GM23338 (cell line): ENCODE measurements around the gene HSD11B1L. TPM values are rescaled to one million over a fixed set of nuclear protein-coding genes. Genes with fewer than 3 reads are reported as not detected.
A peak's percentile ranks its signal among the peaks of the same experiment; 100 is the strongest.

ENCODE experiments used
- ATAC-seq: fragments of 200-7000 bp; cut with Tn5 transposase; 3 replicates; pipeline ENCODE4 v1.9.1; 2020
- DNase-seq: peaks from one replicate; pipeline ENCODE4 v3.0.0-alpha.2; 2015; ENCODE audit warnings: low spot score
- H2AFZ ChIP-seq: fragments of 200-600 bp; sonication (generic); 2 replicates; pipeline ENCODE4 v1.8.0; 2016; ENCODE audit warnings: antibody characterized with exemption, mild to moderate bottlenecking, moderate library complexity
- H3F3A ChIP-seq: fragments of 200-600 bp; sonication (generic); replicated peaks from 2 replicates; pipeline ENCODE4 v1.8.0; 2017; ENCODE audit warnings: antibody characterized with exemption, mixed run types, low read depth
- H3K27ac ChIP-seq: fragments of 200-600 bp; sonication (generic); 2 replicates; pipeline ENCODE4 v1.6.1; 2016; ENCODE audit warnings: low read depth
- H3K27me3 ChIP-seq: fragments of 200-600 bp; sonication (generic); 2 replicates; pipeline ENCODE4 v1.8.0; 2016; ENCODE audit warnings: mild to moderate bottlenecking, mixed run types, moderate library complexity; ENCODE audit not compliant: insufficient read depth
- H3K36me3 ChIP-seq: fragments of 200-600 bp; sonication (generic); 2 replicates; pipeline ENCODE4 v1.8.0; 2016; ENCODE audit warnings: mild to moderate bottlenecking; ENCODE audit not compliant: insufficient read depth
- H3K4me1 ChIP-seq: fragments of 200-600 bp; sonication (generic); 2 replicates; pipeline ENCODE4 v1.8.0; 2016; ENCODE audit warnings: mild to moderate bottlenecking, moderate library complexity; ENCODE audit not compliant: insufficient read depth
- H3K4me2 ChIP-seq: fragments of 200-600 bp; sonication (generic); 2 replicates; pipeline ENCODE4 v1.7.1; 2017; ENCODE audit warnings: mixed run types
- H3K4me3 ChIP-seq: fragments of 200-600 bp; sonication (generic); 2 replicates; pipeline ENCODE4 v1.6.1; 2016; ENCODE audit warnings: mixed run types
- H3K79me2 ChIP-seq: fragments of 200-600 bp; sonication (generic); replicated peaks from 2 replicates; pipeline ENCODE4 v1.8.0; 2017; ENCODE audit warnings: mild to moderate bottlenecking; ENCODE audit not compliant: insufficient read depth
- H3K9me2 ChIP-seq: fragments of 200-600 bp; sonication (generic); 2 replicates; pipeline ENCODE4 v1.8.0; 2017; ENCODE audit not compliant: insufficient read depth
- H4K20me1 ChIP-seq: fragments of 200-600 bp; sonication (generic); replicated peaks from 2 replicates; pipeline ENCODE4 v1.8.0; 2017; ENCODE audit warnings: mild to moderate bottlenecking; ENCODE audit not compliant: insufficient read depth
- H3K27ac Mint-ChIP-seq: 2 replicates; pipeline ENCODE4 v1.8.0; 2020; ENCODE audit warnings: inconsistent platforms, mild to moderate bottlenecking, moderate library complexity, mixed read lengths
- H3K27me3 Mint-ChIP-seq: 3 replicates; pipeline ENCODE4 v1.8.0; 2022; ENCODE audit warnings: low read depth, mild to moderate bottlenecking, moderate library complexity, mixed read lengths, inconsistent platforms; ENCODE audit not compliant: insufficient read depth, poor library complexity
- H3K36me3 Mint-ChIP-seq: 3 replicates; pipeline ENCODE4 v1.8.0; 2021; ENCODE audit warnings: low read depth, mild to moderate bottlenecking, inconsistent platforms, moderate library complexity, mixed read lengths
- H3K4me1 Mint-ChIP-seq: 3 replicates; pipeline ENCODE4 v1.8.0; 2020; ENCODE audit warnings: mild to moderate bottlenecking, inconsistent platforms, mixed read lengths
- H3K4me3 Mint-ChIP-seq: 3 replicates; pipeline ENCODE4 v1.8.0; 2021; ENCODE audit warnings: moderate library complexity, mild to moderate bottlenecking, inconsistent platforms, mixed read lengths
- H3K9me3 Mint-ChIP-seq: 3 replicates; pipeline ENCODE4 v1.8.0; 2020; ENCODE audit warnings: moderate library complexity, mild to moderate bottlenecking, inconsistent platforms, mixed read lengths
- CREB1 ChIP-seq: fragments of 250-450 bp; sonication (Bioruptor Pico); IDR thresholded peaks from 2 replicates; pipeline ENCODE4 v1.5.0; 2020; ENCODE audit warnings: low read depth, mild to moderate bottlenecking, moderate library complexity
- CTCF ChIP-seq, 2 experiments: fragments of 200-600 bp in 1 of 2; sonication (generic) in 1 of 2; conservative IDR thresholded peaks; 2 replicates each; pipeline versions ENCODE4 v1.5.1 to v1.6.1; 2016 to 2017; ENCODE audit warnings: antibody characterized with exemption in 2 of 2, low read depth in 2 of 2, mild to moderate bottlenecking in 2 of 2, moderate library complexity in 1 of 2
- EZH2 ChIP-seq: fragments of 200-600 bp; sonication (generic); IDR thresholded peaks from one replicate; pipeline ENCODE4 v1.8.0; 2017; ENCODE audit warnings: antibody characterized with exemption, mild to moderate bottlenecking, low read depth; ENCODE audit not compliant: unreplicated experiment
- POLR2AphosphoS5 ChIP-seq: IDR thresholded peaks from 2 replicates; pipeline ENCODE4 v1.6.1; 2016; ENCODE audit warnings: antibody characterized with exemption, low read depth
- REST ChIP-seq: IDR thresholded peaks from one replicate; pipeline ENCODE4 v1.6.1; 2018; ENCODE audit warnings: antibody characterized with exemption; ENCODE audit not compliant: unreplicated experiment
- STAT1 ChIP-seq: IDR thresholded peaks from one replicate; pipeline ENCODE4 v1.6.1; 2016; ENCODE audit warnings: antibody characterized with exemption; ENCODE audit not compliant: unreplicated experiment
- polyA plus RNA-seq: library from polyadenylated mRNA; unstranded; fragments of >200 nt; fragmentation: Nextera tagmentation; extraction: Ambion mirVana; gene quantifications from 2 replicates; pipeline ENCODE4 v1.2.1, GENCODE V29; 2016
- total RNA-seq: library from RNA; depleted of rRNA; stranded (reverse); fragments of >200 nt; shearing (Covaris generic); gene quantifications from 2 replicates; pipeline ENCODE4 v1.2.3, GENCODE V29; 2014
- TF ChIP-seq, protein P1 (sequence below): fragments of 250-450 bp; sonication (Bioruptor Pico); IDR thresholded peaks from 2 replicates; pipeline ENCODE4 v1.5.0; 2020; ENCODE audit warnings: mild to moderate bottlenecking, moderate library complexity

HSD11B1L gene
- total and polyA plus RNA-seq, 2 experiments from 2014 or later: 12.9 to 18.4 TPM

DNA sequence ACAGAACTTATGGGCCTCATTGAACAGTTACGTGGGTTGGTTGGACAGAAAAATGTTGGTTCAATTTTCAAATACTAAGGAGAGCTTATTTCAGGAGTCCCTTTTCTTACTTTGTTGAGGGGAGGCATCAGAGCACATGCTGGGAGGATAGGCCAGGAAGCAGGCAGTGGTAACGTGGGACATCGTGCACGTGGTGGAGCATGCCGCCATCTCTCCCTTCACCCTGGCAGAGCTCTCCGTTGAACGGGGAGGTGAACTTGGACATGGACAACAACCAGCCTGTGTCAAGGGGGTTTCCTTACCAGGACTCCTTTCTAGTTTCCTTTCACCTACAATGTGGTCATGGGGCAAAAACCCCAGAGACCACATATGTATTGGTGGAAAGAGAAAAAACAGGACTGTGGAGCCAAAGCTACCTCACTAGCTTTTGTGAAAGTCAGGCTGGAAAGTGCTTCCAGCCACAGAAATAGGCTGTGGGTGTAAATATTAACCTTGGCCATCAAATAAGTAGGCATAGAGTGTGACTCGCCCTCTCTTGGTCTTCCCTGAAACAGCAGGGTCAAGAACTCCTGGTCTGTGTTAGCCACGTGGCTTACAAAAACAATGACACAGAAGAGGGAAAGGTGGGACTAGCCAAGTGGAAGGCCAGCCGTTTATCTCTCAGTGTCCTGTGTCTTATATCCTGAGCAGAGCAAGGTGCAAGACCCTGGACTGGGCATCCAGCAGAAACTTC, 14.9 kb upstream of the HSD11B1L start (continued):
- TF ChIP-seq, protein P1, sequence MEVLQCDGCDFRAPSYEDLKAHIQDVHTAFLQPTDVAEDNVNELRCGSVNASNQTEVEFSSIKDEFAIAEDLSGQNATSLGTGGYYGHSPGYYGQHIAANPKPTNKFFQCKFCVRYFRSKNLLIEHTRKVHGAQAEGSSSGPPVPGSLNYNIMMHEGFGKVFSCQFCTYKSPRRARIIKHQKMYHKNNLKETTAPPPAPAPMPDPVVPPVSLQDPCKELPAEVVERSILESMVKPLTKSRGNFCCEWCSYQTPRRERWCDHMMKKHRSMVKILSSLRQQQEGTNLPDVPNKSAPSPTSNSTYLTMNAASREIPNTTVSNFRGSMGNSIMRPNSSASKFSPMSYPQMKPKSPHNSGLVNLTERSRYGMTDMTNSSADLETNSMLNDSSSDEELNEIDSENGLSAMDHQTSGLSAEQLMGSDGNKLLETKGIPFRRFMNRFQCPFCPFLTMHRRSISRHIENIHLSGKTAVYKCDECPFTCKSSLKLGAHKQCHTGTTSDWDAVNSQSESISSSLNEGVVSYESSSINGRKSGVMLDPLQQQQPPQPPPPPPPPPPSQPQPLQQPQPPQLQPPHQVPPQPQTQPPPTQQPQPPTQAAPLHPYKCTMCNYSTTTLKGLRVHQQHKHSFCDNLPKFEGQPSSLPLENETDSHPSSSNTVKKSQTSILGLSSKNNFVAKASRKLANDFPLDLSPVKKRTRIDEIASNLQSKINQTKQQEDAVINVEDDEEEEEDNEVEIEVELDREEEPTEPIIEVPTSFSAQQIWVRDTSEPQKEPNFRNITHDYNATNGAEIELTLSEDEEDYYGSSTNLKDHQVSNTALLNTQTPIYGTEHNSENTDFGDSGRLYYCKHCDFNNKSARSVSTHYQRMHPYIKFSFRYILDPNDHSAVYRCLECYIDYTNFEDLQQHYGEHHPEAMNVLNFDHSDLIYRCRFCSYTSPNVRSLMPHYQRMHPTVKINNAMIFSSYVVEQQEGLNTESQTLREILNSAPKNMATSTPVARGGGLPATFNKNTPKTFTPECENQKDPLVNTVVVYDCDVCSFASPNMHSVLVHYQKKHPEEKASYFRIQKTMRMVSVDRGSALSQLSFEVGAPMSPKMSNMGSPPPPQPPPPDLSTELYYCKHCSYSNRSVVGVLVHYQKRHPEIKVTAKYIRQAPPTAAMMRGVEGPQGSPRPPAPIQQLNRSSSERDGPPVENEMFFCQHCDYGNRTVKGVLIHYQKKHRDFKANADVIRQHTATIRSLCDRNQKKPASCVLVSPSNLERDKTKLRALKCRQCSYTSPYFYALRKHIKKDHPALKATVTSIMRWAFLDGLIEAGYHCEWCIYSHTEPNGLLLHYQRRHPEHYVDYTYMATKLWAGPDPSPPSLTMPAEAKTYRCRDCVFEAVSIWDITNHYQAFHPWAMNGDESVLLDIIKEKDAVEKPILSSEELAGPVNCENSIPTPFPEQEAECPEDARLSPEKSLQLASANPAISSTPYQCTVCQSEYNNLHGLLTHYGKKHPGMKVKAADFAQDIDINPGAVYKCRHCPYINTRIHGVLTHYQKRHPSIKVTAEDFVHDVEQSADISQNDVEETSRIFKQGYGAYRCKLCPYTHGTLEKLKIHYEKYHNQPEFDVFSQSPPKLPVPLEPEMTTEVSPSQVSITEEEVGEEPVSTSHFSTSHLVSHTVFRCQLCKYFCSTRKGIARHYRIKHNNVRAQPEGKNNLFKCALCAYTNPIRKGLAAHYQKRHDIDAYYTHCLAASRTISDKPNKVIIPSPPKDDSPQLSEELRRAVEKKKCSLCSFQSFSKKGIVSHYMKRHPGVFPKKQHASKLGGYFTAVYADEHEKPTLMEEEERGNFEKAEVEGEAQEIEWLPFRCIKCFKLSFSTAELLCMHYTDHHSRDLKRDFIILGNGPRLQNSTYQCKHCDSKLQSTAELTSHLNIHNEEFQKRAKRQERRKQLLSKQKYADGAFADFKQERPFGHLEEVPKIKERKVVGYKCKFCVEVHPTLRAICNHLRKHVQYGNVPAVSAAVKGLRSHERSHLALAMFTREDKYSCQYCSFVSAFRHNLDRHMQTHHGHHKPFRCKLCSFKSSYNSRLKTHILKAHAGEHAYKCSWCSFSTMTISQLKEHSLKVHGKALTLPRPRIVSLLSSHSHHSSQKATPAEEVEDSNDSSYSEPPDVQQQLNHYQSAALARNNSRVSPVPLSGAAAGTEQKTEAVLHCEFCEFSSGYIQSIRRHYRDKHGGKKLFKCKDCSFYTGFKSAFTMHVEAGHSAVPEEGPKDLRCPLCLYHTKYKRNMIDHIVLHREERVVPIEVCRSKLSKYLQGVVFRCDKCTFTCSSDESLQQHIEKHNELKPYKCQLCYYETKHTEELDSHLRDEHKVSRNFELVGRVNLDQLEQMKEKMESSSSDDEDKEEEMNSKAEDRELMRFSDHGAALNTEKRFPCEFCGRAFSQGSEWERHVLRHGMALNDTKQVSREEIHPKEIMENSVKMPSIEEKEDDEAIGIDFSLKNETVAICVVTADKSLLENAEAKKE (CRISPR knock-in tag): no peak
- no peak for TF ChIP-seq STAT1

- peaks cover 39% of the 10 kb centered on the region for H3K36me3 ChIP-seq
- no peaks in the 10 kb centered on the region; the same call in 1 of the 2 replicates for H3K79me2 ChIP-seq
- H4K20me1 ChIP-seq: peaks cover 16% of the 10 kb centered on the region
- H3K4me2 ChIP-seq: 0 out of 2 replicates have a peak overlapping the region, but pooled peaks have one; percentile 14
- no peaks in the 10 kb centered on the region for H3K27me3 ChIP-seq
- ATAC-seq: peak; percentile 11
- peaks cover 15% of the 10 kb centered on the region for H3K27me3 Mint-ChIP-seq
- H3K4me1 ChIP-seq: 0 out of 2 replicates have a peak, but pooled peaks cover 3% of the 10 kb centered on the region
- no peaks in the 10 kb centered on the region for H3K9me2 ChIP-seq
- peaks cover 13% of the 10 kb centered on the region for H3K4me1 Mint-ChIP-seq
- peaks cover 14% of the 10 kb centered on the region for H3F3A ChIP-seq
- H3K36me3 Mint-ChIP-seq: peaks cover 82% of the 10 kb centered on the region
- no peak overlapping the region for H2AFZ ChIP-seq
- H3K4me3 Mint-ChIP-seq: no peak overlapping the region; the same call in 2 of the 3 replicates
- no peak for DNase-seq
- no peak overlapping the region for H3K27ac ChIP-seq
- H3K4me3 ChIP-seq: no peak overlapping the region
- H3K9me3 Mint-ChIP-seq: no peaks in the 10 kb centered on the region
- H3K27ac Mint-ChIP-seq: peak overlapping the region; percentile 96
- TF ChIP-seq CREB1 (no peak), CTCF (conservative IDR thresholded peaks at IDR 0.05; ENCODE audit: low read depth in 2 of 2) (no peak), POLR2AphosphoS5 (no peak), REST (no peak), EZH2 (no peak)
Measured at GRCh38 chr19:5666921-5667610, 13.8 kb upstream of the HSD11B1L start.
